ENCODE data around the gene MICAL3. TPM values are rescaled to one million over a fixed set of nuclear protein-coding genes. Genes with fewer than 3 reads are reported as not detected.
A peak's percentile ranks its signal among the peaks of the same experiment; 100 is the strongest.
"Not testable (repeated sequence)": the region's sequence is repeated elsewhere in the genome, so short reads cannot be mapped to it uniquely, and the experiment has no call there.

Gene MICAL3, protein sequence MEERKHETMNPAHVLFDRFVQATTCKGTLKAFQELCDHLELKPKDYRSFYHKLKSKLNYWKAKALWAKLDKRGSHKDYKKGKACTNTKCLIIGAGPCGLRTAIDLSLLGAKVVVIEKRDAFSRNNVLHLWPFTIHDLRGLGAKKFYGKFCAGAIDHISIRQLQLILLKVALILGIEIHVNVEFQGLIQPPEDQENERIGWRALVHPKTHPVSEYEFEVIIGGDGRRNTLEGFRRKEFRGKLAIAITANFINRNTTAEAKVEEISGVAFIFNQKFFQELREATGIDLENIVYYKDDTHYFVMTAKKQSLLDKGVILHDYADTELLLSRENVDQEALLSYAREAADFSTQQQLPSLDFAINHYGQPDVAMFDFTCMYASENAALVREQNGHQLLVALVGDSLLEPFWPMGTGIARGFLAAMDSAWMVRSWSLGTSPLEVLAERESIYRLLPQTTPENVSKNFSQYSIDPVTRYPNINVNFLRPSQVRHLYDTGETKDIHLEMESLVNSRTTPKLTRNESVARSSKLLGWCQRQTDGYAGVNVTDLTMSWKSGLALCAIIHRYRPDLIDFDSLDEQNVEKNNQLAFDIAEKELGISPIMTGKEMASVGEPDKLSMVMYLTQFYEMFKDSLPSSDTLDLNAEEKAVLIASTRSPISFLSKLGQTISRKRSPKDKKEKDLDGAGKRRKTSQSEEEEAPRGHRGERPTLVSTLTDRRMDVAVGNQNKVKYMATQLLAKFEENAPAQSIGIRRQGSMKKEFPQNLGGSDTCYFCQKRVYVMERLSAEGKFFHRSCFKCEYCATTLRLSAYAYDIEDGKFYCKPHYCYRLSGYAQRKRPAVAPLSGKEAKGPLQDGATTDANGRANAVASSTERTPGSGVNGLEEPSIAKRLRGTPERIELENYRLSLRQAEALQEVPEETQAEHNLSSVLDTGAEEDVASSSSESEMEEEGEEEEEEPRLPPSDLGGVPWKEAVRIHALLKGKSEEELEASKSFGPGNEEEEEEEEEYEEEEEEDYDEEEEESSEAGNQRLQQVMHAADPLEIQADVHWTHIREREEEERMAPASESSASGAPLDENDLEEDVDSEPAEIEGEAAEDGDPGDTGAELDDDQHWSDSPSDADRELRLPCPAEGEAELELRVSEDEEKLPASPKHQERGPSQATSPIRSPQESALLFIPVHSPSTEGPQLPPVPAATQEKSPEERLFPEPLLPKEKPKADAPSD (N-terminal part only)
- total RNA-seq (2014; rRNA removed; shearing (Covaris generic)), result 13.5 and 23.5 TPM in 2 replicates

DNA sequence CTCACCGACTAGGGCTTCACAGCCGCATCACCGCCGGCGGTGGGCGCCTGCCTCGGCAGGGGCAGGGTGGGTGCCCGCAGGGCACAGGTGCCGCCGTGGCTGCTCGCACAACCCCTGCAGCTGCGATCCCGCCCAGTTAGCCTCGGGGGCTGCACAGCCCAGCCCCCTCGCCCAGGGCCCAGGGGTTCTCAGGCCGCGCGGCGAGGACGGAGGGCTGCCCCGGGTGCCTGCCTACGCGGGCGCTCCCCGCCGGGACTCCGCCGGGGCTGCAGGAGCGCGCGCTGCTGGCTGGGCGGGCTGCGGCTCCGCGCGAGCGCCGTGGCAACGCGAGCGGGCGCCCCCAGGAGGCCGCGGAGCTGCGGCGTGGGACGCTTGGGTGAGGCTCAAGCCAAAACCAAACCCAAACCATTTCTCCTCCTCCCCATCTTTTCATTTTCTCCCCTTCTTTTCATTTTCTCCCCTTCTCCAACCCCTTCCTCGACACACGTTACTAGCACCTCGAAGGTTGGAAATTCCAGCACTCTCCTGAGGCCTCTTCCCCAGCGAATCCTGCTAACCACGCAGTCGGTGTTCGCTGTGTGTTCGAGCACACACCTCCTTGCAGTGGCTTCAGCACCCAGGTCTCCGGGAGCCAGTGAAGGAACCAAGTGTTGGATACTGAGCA lies at the start of gene MICAL3:
Gene MICAL3 (minus strand): TSS at position 286 of the 664 bp plus-strand sequence. CDS start 117,749 bp downstream, outside the sequence.
- Histone ChIP-seq H3K9me3 (replicated peaks) (no peaks in the 10 kb centered on the region), H3K4me3 (peak within 1 kb of the TSS; percentile 56), H3K4me1 (replicated peaks) (peaks cover 14% of the 10 kb centered on the region), H3K27ac (no peak within 1 kb of the TSS), H3K36me3 (no peaks in the 10 kb centered on the region), H3K27me3 (replicated peaks) (no peaks in the 10 kb centered on the region)
- peak; percentile 59 to 73 for DNase-seq (ENCODE audit: low read depth in 1 of 2, low spot score in 2 of 2)

DNA sequence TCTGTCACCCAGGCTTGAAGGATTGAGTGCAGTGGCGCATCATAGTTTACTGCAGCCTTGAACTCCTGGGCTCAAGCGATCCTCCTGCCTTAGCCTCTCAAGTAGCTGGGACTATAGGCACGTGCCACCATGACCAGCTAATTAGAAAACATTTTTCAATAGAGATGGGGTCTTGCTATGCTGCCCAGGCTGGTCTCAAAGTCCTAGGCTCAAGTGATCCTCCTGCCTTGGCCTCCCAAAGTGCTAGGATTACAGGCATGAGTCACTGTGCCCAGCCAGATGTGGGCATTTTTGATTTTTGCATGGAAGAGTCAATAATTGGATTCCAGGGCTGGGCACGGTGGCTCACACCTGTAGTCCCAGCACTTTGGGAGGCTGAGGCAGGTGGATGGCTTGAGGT lies 49.6 kb upstream of the MICAL3 start:
- not testable (repeated sequence) for H3K27ac ChIP-seq; H3K4me3 ChIP-seq; H3K27me3 ChIP-seq (replicated peaks); DNase-seq (ENCODE audit: low read depth in 1 of 2, low spot score in 2 of 2); H3K9me3 ChIP-seq (replicated peaks); H3K36me3 ChIP-seq
- H3K4me1 ChIP-seq (replicated peaks), result peaks cover 18% of the 10 kb centered on the region

DNA sequence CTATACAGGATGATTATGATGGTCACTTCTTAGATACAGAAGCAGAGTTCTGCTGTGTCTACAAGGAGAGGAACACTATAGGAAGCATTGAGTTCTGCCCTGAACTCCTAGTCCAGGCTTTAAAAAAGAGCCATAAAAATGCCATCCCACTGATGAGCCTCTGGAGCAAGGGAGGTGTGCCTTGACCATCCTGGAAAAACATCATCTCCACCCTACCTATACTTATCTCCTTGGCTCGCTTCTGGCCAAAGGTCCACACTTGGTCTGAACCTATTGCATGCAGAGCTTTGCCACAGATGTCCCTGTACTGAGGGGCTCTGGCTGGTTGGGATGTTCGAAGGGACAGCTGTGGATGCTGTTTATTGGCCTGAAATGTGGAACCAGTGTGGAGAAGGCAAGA lies 49.1 kb upstream of the MICAL3 start:
- Histone ChIP-seq H3K27ac (no peak overlapping the region), H3K4me1 (replicated peaks) (peaks cover 17% of the 10 kb centered on the region), H3K36me3 (0 out of 2 replicates have a peak, but pooled peaks cover 4% of the 10 kb centered on the region), H3K4me3 (no peak overlapping the region), H3K27me3 (replicated peaks) (no peaks in the 10 kb centered on the region), H3K9me3 (replicated peaks) (no peaks in the 10 kb centered on the region)
- DNase-seq (ENCODE audit: low read depth in 1 of 2, low spot score in 2 of 2), result no peak

DNA sequence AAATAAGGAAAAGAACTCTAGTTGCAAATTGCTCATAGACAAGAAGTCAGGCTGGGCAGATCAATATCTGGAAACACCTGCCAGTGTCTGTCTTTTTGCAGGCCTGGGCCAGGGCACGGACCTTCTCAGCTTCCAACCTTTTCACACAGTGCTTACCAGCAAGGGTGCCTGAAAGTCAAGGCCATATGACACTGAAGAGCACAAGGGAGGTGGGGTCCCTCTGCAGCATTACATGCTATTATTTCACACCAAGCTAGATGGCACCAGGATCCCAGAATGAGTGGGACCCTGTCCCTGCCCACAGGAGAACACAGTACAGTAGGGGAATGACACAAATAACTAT lies 47.6 kb upstream of the MICAL3 start:
- H3K4me1 ChIP-seq (replicated peaks), result peaks cover 26% of the 10 kb centered on the region
- DNase-seq (ENCODE audit: low read depth in 1 of 2, low spot score in 2 of 2), result no peak
- H3K9me3 ChIP-seq (replicated peaks), result no peaks in the 10 kb centered on the region
- no peaks in the 10 kb centered on the region for H3K36me3 ChIP-seq
- no peak overlapping the region for H3K4me3 ChIP-seq
- H3K27me3 ChIP-seq (replicated peaks), result no peaks in the 10 kb centered on the region
- no peak overlapping the region for H3K27ac ChIP-seq

DNA sequence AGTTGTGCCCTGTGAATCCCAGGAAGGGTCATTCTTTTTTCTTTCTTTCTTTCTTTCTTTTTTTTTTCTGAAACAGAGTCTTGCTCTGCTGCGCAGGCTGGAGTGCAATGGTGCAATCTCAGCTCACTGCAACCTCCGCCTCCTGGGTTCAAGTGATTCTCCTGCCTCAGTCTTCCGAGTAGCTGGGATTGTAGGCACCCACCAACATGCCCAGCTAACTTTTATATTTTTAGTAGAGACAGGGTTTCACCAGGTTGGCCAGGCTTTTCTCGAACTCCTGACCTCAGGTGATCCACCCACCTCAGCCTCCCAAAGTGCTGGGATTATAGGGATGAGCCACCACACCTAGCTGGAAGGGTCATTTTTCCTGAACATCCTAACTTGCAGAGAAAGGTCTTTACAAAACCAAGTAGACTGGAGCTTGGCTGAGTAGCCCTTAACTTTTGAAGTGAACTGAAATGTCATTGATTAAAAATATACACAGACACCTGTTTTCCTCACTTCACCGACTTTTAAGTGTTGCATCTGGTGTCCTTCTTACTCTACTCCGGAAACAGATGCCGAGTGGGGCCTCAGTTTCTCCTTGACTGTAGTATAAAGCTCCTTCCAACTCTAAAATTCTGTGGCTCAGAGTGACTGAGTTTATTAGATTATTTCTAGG lies 47.1 kb upstream of the MICAL3 start:
- not testable (repeated sequence) for H3K27me3 ChIP-seq (replicated peaks); H3K36me3 ChIP-seq; H3K27ac ChIP-seq; H3K9me3 ChIP-seq (replicated peaks); DNase-seq (ENCODE audit: low read depth in 1 of 2, low spot score in 2 of 2); H3K4me3 ChIP-seq
- H3K4me1 ChIP-seq (replicated peaks), result peaks cover 21% of the 10 kb centered on the region

DNA sequence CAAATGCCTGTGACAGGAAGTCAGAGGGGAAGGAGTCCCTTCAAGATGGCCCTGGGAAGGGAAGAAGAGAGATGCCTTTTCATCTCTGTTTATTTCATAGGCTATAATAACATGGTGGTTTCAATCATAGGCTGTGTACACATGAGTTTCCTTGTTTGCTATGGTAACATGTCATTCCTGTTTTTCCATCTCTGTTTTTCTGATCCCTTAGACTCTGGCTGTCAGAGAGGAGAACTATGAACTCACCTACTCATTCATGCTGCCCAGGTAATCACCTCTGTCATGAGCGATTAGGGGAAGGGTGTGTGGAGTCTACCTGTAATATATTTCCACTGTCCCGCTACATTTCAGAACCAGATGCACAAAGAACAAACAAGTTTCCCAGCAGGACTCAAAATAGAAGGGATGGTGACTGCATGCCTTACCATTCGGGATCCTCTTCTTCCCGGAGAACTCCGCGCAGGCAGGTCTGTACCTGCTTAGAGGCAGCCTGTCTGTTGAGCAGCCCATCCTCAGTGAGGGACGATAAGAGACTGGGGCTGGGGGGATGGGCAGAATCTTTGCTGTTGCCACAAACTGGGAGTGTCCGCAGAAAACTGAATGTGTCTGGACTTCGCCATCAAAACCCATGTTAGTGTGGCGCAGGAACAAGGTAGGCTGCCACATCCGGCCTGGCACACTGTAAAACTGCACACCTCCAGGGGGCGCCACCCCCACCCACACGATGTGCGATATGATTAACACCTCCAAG lies 46.4 kb upstream of the MICAL3 start:
- Histone ChIP-seq H3K9me3 (replicated peaks) (no peaks in the 10 kb centered on the region), H3K27ac (no peak overlapping the region), H3K4me3 (no peak overlapping the region), H3K27me3 (replicated peaks) (no peaks in the 10 kb centered on the region), H3K36me3 (no peaks in the 10 kb centered on the region), H3K4me1 (replicated peaks) (peaks cover 18% of the 10 kb centered on the region)
- no peak for DNase-seq (ENCODE audit: low read depth in 1 of 2, low spot score in 2 of 2)

DNA sequence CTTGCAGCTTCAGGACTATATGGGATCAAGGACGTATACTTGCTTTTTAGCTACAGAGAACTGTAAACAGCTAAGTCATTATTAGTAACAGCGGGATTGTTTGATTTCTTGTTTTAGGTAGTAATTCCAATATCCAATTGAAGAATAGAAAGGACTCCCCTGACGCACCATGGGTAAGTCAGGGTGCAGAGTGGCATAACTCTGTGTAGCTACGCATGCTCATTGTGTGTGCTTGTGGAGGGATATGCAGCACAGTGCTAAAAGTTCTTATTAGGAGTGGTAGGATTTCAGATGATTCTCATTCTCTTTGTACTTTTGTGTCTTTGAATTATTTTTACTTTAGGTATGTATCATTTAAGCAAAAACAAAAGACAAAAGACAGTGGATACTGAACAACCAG lies 45.7 kb upstream of the MICAL3 start:
- no peak for DNase-seq (ENCODE audit: low read depth in 1 of 2, low spot score in 2 of 2)
- no peaks in the 10 kb centered on the region for H3K9me3 ChIP-seq (replicated peaks)
- H3K4me1 ChIP-seq (replicated peaks), result peaks cover 18% of the 10 kb centered on the region
- H3K27ac ChIP-seq, result no peak overlapping the region
- H3K27me3 ChIP-seq (replicated peaks), result no peaks in the 10 kb centered on the region
- H3K4me3 ChIP-seq, result no peak overlapping the region
- H3K36me3 ChIP-seq, result no peaks in the 10 kb centered on the region

DNA sequence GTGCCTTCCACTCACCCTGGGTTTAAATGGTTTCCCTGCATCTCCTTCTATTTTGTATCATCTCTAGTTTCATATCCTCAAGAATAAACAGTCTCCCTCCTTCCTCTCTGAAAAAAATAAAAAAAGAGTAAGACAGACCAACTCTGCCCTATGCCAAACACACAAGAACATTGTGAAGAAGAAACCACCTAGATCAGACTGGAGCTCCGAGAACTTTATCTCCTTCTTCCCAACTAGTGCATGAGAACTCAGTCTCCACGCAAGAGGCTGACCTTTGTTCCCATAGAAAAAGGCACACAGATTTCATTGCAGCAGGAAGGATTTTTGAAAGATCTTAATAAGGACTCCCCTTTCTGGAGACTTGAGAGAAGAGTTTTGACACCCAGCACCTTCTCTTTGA lies 44.7 kb upstream of the MICAL3 start:
- DNase-seq (ENCODE audit: low read depth in 1 of 2, low spot score in 2 of 2), result no peak
- Histone ChIP-seq H3K9me3 (replicated peaks) (no peaks in the 10 kb centered on the region), H3K27ac (no peak overlapping the region), H3K36me3 (no peaks in the 10 kb centered on the region), H3K4me1 (replicated peaks) (peaks cover 18% of the 10 kb centered on the region), H3K27me3 (replicated peaks) (no peaks in the 10 kb centered on the region), H3K4me3 (no peak overlapping the region)

DNA sequence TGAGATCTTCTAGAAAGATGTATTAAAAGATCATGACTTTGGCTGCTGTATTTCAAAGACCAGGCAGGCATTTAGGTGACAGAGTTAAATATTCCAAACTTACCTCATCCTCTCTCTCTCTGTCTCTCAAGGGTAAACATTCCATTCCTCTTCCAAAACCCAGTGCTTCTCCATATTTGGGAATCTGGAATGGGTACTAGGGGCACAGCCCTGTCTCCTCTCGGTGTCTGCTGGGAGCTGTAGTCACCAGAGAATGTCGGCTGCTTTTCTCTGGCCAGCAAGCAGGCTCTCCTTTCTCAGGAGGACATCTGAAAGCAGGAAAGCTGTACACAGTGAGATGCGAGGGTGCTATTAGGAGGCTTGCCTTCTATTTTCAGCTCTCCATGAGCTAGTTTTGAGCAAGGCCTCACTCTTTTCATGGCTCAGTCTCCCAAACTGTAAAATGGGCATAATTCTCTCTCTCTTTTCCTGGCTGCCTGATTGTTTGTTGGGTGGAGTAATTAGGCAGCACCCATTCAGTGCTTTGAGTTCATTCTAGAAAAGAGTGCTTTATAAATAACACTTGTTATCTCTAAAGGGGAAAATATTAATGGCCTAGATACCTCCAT lies 44.1 kb upstream of the MICAL3 start:
- H3K4me3 ChIP-seq, result no peak overlapping the region

DNA sequence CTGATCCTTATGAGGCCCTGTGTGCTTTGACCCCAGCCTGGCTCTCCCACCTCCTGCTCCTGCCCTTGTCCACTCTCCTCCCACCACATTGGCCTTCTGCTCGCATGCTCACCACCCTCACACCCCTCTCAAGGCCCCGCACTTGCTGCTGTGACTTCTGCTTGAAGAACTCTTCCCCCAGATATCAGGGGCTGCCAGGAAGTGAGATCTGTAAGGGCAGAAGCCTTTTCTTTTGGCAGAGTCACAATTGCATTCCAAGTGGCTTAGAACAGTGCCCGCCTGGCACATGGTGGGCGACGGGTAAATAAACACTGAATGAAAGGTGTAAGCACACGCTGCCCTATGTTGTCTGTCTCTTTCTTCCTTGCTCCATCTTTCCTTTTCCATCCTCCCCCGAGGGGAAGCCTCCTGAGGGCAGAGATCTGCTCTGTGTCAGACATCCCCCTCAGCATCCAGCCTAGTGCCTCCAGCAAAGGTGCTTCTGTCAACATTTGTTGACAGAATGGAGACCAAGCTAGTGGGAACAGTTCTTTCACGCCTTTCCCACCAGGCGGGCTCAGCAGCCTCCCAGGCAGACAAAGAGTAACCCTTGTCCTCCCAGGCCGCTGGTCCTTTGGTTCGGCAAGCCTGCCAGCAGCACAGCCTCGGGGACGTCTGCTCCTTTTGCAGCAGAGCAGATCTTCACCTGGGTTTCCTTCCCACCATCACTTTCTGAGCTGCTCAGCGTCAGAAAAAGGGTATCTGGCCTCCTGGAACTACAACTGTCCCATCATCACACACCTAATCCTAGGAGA lies 43.4 kb upstream of the MICAL3 start:
- DNase-seq (ENCODE audit: low read depth in 1 of 2, low spot score in 2 of 2), result peak in 1 of 2 experiments; percentile 26
- no peaks in the 10 kb centered on the region for H3K27me3 ChIP-seq (replicated peaks)
- H3K27ac ChIP-seq, result peak overlapping the region; percentile 43
- peaks cover 28% of the 10 kb centered on the region for H3K4me1 ChIP-seq (replicated peaks)
- H3K4me3 ChIP-seq, result no peak overlapping the region
- H3K36me3 ChIP-seq, result no peaks in the 10 kb centered on the region
- H3K9me3 ChIP-seq (replicated peaks), result no peaks in the 10 kb centered on the region

More for the DNA sequence above, 44.1 kb upstream of the MICAL3 start:
- H3K9me3 ChIP-seq (replicated peaks), result no peaks in the 10 kb centered on the region
- DNase-seq (ENCODE audit: low read depth in 1 of 2, low spot score in 2 of 2), result peak in 1 of 2 experiments; percentile 41
- H3K36me3 ChIP-seq, result no peaks in the 10 kb centered on the region
- peak overlapping the region; percentile 43 for H3K27ac ChIP-seq
- no peaks in the 10 kb centered on the region for H3K27me3 ChIP-seq (replicated peaks)
- peaks cover 21% of the 10 kb centered on the region for H3K4me1 ChIP-seq (replicated peaks)

DNA sequence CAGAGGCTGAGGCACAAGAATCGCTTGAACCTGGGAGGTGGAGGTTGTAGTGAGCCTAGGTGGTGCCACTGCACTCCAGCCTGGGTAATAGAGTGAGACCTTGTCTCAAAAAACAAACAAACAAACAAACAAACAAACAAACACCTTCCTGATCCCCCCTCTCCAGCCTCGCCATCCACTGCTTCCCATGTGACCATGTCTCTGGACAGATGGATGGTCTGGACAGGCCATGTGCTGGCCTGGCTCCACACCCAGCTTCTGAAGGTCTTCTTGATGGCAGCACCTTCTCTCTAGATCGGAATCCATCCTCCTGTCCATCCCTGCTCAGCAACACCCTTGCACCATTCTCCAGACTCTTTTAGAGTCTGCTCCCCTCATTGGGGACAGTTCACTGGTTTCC lies 42.8 kb upstream of the MICAL3 start:
- no peak for DNase-seq (ENCODE audit: low read depth in 1 of 2, low spot score in 2 of 2)
- H3K4me1 ChIP-seq (replicated peaks), result peaks cover 30% of the 10 kb centered on the region
- no peak overlapping the region for H3K4me3 ChIP-seq
- no peaks in the 10 kb centered on the region for H3K9me3 ChIP-seq (replicated peaks)
- no peak overlapping the region for H3K27ac ChIP-seq
- no peaks in the 10 kb centered on the region for H3K27me3 ChIP-seq (replicated peaks)
- no peaks in the 10 kb centered on the region for H3K36me3 ChIP-seq

Data from SJSA1 (cell line).